Glutamatergic neuron (in vitro differentiated cells): Measurements from ENCODE around the gene ALG1. TPM values are rescaled to one million over a fixed set of nuclear protein-coding genes. Genes with fewer than 3 reads are reported as not detected.
"Not testable (repeated sequence)": the region's sequence is repeated elsewhere in the genome, so short reads cannot be mapped to it uniquely, and the experiment has no call there.

ENCODE experiments used
- DNase-seq: peaks from one replicate; pipeline ENCODE4 v3.0.0; 2022
- H3K27ac Mint-ChIP-seq: one replicate; pipeline ENCODE4 v1.8.0; 2020; ENCODE audit warnings: mild to moderate bottlenecking, mixed read lengths, inconsistent platforms; ENCODE audit not compliant: unreplicated experiment
- H3K27me3 Mint-ChIP-seq: one replicate; pipeline ENCODE4 v1.8.0; 2020; ENCODE audit warnings: mild to moderate bottlenecking, moderate library complexity, mixed read lengths, inconsistent platforms; ENCODE audit not compliant: unreplicated experiment
- H3K36me3 Mint-ChIP-seq: one replicate; pipeline ENCODE4 v1.8.0; 2020; ENCODE audit warnings: mild to moderate bottlenecking, mixed read lengths, inconsistent platforms; ENCODE audit not compliant: unreplicated experiment
- H3K4me1 Mint-ChIP-seq: one replicate; pipeline ENCODE4 v1.8.0; 2020; ENCODE audit warnings: mild to moderate bottlenecking, low read depth, mixed read lengths, inconsistent platforms; ENCODE audit not compliant: unreplicated experiment
- H3K4me3 Mint-ChIP-seq: one replicate; pipeline ENCODE4 v1.8.0; 2020; ENCODE audit warnings: mild to moderate bottlenecking, mixed read lengths, inconsistent platforms; ENCODE audit not compliant: unreplicated experiment
- H3K9me3 Mint-ChIP-seq: one replicate; pipeline ENCODE4 v1.8.0; 2020; ENCODE audit warnings: mild to moderate bottlenecking, moderate library complexity, mixed read lengths, inconsistent platforms; ENCODE audit not compliant: unreplicated experiment
- total RNA-seq: library from RNA; stranded (reverse); fragmentation: NEBNext Ultra II Directional; extraction: Animal tissue kit (Norgen Biotek cat#: 25700); gene quantifications from one replicate; pipeline ENCODE4 v1.2.1, GENCODE V29; 2021; ENCODE audit not compliant: unreplicated experiment

Gene ALG1
- total RNA-seq, 1 donor from 2014 or later: 18.8 TPM

- not testable (repeated sequence) for H3K27ac Mint-ChIP-seq, H3K36me3 Mint-ChIP-seq, H3K9me3 Mint-ChIP-seq, H3K4me3 Mint-ChIP-seq, DNase-seq, H3K27me3 Mint-ChIP-seq
- H3K4me1 Mint-ChIP-seq: peaks cover 12% of the 10 kb centered on the region
Measured at GRCh38 chr16:5090592-5090991, 18.9 kb downstream of the ALG1 start.

DNA sequence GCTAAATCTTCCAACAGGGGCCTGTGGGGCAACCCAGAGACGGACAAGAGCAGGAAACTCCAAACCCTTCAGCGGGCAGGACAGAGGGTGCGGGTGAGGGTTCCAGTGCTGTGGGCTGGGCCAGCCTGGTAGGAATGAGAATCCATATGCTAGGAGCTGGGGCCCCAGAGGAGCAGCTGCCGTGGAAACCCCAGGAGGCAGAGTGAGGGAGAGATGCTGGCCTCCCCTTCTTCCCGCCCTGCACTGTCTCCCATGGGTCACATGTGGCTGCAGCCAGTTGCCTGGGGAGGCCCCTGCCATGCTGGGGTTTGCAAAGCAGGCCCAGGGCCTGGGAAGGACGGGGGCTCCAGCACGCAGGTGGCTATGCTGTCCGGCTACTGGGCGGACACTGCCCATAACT is 21.4 kb downstream of the ALG1 start:
- not testable (repeated sequence) for H3K27me3 Mint-ChIP-seq, H3K36me3 Mint-ChIP-seq, H3K4me3 Mint-ChIP-seq, H3K9me3 Mint-ChIP-seq, DNase-seq
- Mint-ChIP-seq H3K4me1 (peaks cover 14% of the 10 kb centered on the region), H3K27ac (peak overlapping the region; percentile 78)

GRCh38 chr16:5093746-5094145 is 22.1 kb downstream of the ALG1 start:
- DNase-seq, H3K27me3 Mint-ChIP-seq, H3K36me3 Mint-ChIP-seq, H3K4me3 Mint-ChIP-seq, H3K9me3 Mint-ChIP-seq, H3K27ac Mint-ChIP-seq: not testable (repeated sequence)
- peaks cover 14% of the 10 kb centered on the region for H3K4me1 Mint-ChIP-seq

DNA sequence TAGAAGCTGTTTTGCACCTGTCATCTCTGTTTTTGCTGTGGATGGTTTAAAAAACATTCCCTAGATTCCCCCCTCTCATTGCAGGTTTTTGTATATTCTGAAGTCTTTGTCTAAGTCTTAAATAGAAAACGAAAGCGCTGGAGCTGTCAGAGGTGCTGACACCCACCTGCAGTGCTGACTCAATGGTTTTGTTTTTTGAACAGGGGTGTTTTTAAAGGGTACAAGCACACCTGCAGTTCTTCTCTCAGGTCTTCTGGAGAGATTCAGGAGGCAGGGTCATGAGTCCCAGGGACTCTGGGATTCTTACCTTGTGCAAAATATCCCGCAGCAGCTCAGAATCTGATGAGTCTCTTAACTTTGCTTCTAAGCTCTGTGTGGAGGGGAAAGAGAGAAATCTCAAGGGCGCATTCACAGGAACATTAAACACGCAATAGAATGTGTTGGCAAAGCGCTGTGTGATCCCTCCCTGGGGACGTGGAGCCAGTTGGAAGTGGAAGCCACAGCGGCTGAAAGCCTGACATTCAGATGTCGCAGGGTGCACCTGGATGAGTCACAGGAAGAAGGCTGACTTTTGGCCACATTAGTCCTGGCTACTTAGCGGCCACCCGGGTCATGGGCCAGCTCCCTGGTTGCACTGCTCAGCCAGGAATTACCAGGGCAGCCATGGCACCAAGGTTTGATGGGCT is 23.6 kb downstream of the ALG1 start:
- not testable (repeated sequence) for H3K9me3 Mint-ChIP-seq, H3K27ac Mint-ChIP-seq, H3K4me3 Mint-ChIP-seq, H3K36me3 Mint-ChIP-seq, H3K27me3 Mint-ChIP-seq
- H3K4me1 Mint-ChIP-seq: peaks cover 14% of the 10 kb centered on the region
- peak; percentile 41 for DNase-seq

DNA sequence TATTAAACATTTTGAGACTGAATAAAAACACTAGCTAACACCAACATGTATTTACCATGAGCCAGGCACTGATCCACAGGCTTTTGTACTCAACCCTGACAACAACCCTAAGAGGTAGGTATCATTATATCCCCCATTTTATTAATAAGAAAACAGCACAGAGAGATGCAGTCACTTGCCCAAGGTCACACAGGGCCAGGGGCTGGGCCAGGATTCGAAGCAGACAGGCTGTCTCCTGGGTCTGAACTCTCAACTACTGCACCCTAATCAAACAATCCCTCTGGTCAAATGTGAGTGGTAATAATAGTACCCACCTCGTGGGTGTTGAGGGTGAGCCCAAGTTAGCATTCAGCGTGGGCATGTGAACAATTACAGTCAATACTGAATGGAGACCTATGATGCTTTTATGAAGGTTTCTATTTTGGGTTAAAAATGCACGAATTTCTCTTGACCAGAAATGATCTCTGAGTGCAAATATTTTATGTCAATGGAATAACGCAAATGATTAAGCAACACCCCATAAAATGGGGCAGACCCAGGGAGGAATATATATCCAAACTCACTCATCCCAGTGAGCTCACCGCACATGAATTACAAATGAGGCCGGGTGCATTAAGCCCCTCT is 24.9 kb downstream of the ALG1 start:
- H3K9me3 Mint-ChIP-seq, H3K27me3 Mint-ChIP-seq, DNase-seq, H3K36me3 Mint-ChIP-seq: not testable (repeated sequence)
- H3K4me3 Mint-ChIP-seq: peak overlapping the region; percentile 90
- H3K4me1 Mint-ChIP-seq: peaks cover 14% of the 10 kb centered on the region
- H3K27ac Mint-ChIP-seq: peak overlapping the region; percentile 87

DNA sequence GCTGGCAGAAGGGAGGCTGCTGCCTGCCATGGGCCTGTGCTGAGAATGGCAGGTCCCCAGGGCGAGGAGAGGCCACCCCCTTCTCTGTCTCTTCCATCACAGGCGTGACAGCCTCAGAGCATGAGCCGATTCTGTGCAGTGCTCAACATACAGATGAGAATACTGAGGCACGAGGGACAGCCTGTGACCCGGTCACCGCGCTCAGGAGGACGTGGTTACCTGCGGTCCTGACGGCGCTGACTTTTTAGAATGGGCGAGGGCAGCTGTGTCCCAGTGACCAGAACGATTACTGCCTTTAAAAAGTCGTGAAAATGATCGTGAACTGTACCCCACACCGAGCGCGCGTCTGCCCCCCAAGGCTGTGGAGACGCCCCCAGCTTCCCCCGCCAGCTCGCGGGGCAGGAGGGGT is 25.4 kb downstream of the ALG1 start:
- not testable (repeated sequence) for H3K36me3 Mint-ChIP-seq, H3K27me3 Mint-ChIP-seq, H3K9me3 Mint-ChIP-seq
- DNase-seq: peak; percentile 76
- Mint-ChIP-seq H3K4me1 (peaks cover 13% of the 10 kb centered on the region), H3K4me3 (peak overlapping the region; percentile 90), H3K27ac (peak overlapping the region; percentile 87)

- peak; percentile 98 for DNase-seq
- H3K27me3 Mint-ChIP-seq, H3K9me3 Mint-ChIP-seq, H3K4me1 Mint-ChIP-seq, H3K36me3 Mint-ChIP-seq: not testable (repeated sequence)
- peak within 1 kb of the TSS; percentile 87 for H3K27ac Mint-ChIP-seq
- peak within 1 kb of the TSS; percentile 90 for H3K4me3 Mint-ChIP-seq
Measured at GRCh38 chr16:5097470-5098220, 26.0 kb downstream of the ALG1 start, which contains the start of gene EEF2KMT. Gene EEF2KMT (minus strand): TSS chr16:5097795. CDS start chr16:5097739, 56 bp downstream.

DNA sequence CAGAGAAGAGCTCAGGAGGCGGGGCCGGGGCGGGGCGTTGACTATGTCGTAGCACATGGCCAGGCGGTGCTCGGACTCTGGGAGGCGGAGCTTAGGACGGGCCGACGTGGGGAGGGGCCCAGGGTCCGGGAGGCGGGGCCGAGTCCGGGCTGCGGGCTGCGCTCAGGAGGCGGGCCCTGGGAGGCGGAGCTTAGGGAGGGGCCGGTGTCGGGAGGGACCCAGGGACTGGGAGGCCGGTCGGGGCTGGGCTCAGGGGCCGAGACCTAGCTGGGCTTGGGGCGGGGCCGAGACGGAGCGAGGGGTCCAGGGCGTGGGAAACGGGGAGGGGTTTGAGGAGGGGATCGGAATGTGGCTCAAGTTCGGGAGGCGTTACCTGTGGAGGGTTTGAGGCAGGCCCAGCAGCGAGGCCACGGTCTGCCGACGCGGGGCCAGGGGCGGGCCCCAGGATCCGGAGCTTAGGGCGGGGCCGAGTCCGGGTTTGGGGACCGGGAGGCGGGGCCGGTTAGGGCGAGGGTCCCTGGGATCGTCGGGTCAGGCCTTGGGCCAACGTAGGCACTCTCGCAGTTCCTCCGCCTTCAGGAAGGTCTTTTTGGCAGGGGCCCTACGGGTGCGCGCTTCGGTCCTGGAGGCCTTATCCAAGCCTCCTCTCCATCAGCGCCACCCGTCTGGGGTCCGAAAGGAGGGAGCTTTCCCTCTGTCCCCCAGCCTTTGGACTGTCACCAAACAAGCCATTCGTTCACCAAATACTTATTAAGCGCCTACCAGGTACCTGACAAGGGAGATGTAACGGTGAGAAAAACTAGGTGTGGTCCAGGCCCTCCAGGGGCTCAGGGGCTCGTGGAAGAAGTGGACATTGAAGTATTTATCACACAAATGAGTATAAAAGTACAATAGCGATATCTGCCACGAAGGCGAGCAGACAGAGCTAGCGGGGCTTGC is 26.8 kb downstream of the ALG1 start:
- H3K9me3 Mint-ChIP-seq, H3K27me3 Mint-ChIP-seq, H3K4me1 Mint-ChIP-seq, H3K36me3 Mint-ChIP-seq: not testable (repeated sequence)
- DNase-seq: peak; percentile 76
- H3K27ac Mint-ChIP-seq: peak overlapping the region; percentile 59
- H3K4me3 Mint-ChIP-seq: peak overlapping the region; percentile 78

DNA sequence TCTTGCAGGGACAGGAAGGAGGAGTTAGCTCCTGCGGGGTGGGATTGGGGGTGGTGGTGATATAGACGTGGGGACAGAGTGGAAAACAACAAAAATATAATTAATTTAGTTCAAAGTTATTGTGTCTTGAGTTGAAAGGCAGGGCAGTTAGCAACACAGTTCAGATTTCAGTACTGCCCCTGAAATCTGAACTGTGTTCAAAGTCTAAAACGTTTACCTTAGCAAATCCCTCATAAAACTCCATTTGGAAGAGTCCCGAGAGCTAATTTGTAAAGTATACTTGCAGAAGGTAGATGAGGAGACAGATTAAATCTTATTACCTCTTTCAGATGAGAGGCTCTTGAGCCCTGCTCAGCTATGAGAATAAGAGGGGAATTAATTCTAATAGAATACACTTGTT is 27.5 kb downstream of the ALG1 start:
- not testable (repeated sequence) for H3K36me3 Mint-ChIP-seq, DNase-seq, H3K27me3 Mint-ChIP-seq, H3K9me3 Mint-ChIP-seq, H3K4me1 Mint-ChIP-seq, H3K27ac Mint-ChIP-seq
- H3K4me3 Mint-ChIP-seq: peak overlapping the region; percentile 78

DNA sequence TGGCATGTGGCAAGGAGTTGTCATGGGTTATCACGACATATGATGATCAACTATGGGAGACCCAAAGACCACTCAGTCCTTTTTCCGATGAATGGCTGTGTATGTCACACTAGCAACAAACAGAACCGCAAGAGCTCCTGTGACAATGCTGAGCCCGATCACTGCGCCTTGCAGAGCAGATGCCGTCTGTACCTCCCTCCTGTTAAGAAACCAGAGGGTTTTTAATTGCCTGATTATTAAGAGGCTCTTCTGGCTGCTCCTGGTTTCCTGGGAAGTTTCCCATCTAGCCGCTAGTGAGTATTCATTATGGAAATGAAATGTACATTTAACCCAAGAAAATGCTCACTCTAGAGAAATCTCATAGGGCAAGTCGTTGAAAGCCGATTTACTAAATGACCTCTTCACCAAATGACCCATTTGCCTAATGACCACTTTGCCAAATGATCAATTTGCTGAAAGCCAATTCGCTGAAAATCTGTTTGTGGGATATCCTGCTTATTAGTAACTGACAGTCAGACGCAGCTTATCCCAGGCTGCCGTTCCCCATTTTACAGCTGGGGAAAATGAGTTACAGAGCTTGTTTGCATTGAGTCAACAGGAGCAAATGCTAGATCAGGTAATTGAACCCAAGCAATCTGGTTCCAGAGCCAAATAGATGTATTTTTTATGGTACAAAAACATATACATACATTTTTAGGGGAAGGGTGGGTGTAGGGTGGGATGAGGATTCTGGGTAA is 31.8 kb downstream of the ALG1 start:
- not testable (repeated sequence) for H3K4me3 Mint-ChIP-seq, DNase-seq, H3K9me3 Mint-ChIP-seq, H3K36me3 Mint-ChIP-seq, H3K27me3 Mint-ChIP-seq, H3K4me1 Mint-ChIP-seq
- peak overlapping the region; percentile 81 for H3K27ac Mint-ChIP-seq

DNA sequence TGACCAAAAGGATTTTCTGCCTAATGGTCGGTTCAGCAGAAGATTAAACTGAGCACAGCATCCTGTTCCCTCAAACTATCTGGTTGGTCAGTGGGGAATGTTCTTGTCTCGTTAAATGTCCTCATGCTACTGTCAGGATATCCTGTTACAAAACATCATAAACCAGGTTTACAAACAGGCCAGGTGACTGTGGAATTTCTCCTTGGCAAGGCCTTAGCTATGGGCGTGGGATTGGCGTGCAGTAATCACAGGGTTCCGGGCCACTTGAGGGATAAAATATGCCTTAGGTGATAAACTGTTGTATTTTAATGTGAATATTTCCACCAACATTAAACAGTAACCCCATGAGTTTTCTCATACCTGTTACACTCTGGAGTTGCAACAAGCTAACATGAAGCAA is 33.4 kb downstream of the ALG1 start:
- H3K9me3 Mint-ChIP-seq: not testable (repeated sequence)

More for the DNA sequence above, 33.4 kb downstream of the ALG1 start:
- not testable (repeated sequence) for H3K27me3 Mint-ChIP-seq, H3K4me1 Mint-ChIP-seq, DNase-seq, H3K27ac Mint-ChIP-seq, H3K36me3 Mint-ChIP-seq, H3K4me3 Mint-ChIP-seq
